Hepatocyte (in vitro differentiated cells): ENCODE measurements around the gene LEMD2.

Experiments
- CTCF ChIP-seq: fragments of 200-600 bp; sonication (generic); IDR thresholded peaks from 2 replicates; pipeline ENCODE4 v1.5.1; 2016; ENCODE audit warnings: antibody characterized with exemption, mild to moderate bottlenecking; ENCODE audit not compliant: poor library complexity
- EZH2 ChIP-seq: fragments of 200-600 bp; sonication (generic); IDR thresholded peaks from 2 replicates; pipeline ENCODE4 v1.6.1; 2016; ENCODE audit warnings: antibody characterized with exemption, mild to moderate bottlenecking, borderline replicate concordance

DNA sequence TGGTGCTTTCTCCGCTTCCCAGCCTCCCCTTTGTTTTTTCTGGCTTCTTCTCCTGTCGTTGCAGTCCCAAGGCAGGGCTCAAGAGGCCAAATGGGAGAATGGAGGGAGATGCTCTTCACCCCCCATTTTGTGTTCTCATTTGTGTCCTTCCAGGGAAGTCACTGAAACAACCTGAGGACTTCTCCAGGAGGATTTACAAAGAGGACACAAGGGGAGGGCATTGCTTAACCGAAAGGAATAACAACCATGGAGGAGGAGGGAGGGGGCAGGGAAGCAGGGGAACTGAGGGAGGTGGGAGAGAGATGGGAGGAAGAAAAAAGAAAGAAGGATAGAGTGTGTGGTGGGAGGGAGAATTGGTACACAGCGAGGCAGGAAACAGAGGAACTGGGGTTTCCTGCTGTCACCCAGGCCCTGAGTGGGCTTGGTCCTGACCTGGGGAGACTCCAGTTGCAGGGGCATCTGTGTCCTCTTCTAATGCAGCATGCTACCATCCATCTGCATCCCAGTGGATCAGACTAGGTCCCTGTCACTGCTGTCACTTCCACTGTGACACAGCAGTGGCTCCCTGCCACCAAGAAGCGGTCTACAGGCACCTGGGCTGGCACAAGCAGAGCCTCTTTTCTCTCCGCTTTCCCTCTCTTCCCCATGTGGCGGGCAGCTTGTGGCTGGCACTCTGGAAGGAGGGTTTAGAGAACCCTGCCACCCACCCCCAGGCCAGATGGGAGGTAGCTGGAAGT lies 32.0 kb upstream of the LEMD2 start:
- TF ChIP-seq CTCF (no peak), EZH2 (no peak)
